Measurements from ENCODE around the gene APBA2.

The APBA2 gene

DNA sequence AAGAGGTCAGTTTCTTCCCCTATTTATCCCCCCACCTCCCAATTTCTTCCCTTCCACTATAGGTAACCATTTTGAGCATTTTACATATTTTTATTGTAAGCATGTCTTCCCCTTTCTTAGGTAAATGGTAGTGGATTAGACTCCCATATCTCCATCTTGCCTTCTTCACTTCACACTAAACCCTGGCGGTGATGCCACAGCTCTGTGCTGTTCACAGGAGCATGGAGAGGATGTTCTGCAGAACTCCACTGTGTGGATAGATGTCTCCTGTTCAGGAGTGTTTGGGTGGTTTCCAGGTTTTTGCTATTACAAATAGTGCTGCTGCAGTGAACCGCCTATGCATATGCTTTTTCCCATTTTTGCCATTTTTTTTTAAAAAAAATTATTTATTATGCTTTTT lies 201.1 kb downstream of the APBA2 start:
- H3K27ac ChIP-seq, result no peak overlapping the region
- TF ChIP-seq, protein P1, sequence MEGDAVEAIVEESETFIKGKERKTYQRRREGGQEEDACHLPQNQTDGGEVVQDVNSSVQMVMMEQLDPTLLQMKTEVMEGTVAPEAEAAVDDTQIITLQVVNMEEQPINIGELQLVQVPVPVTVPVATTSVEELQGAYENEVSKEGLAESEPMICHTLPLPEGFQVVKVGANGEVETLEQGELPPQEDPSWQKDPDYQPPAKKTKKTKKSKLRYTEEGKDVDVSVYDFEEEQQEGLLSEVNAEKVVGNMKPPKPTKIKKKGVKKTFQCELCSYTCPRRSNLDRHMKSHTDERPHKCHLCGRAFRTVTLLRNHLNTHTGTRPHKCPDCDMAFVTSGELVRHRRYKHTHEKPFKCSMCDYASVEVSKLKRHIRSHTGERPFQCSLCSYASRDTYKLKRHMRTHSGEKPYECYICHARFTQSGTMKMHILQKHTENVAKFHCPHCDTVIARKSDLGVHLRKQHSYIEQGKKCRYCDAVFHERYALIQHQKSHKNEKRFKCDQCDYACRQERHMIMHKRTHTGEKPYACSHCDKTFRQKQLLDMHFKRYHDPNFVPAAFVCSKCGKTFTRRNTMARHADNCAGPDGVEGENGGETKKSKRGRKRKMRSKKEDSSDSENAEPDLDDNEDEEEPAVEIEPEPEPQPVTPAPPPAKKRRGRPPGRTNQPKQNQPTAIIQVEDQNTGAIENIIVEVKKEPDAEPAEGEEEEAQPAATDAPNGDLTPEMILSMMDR (conservative IDR thresholded peaks at IDR 0.05), result no peak

DNA sequence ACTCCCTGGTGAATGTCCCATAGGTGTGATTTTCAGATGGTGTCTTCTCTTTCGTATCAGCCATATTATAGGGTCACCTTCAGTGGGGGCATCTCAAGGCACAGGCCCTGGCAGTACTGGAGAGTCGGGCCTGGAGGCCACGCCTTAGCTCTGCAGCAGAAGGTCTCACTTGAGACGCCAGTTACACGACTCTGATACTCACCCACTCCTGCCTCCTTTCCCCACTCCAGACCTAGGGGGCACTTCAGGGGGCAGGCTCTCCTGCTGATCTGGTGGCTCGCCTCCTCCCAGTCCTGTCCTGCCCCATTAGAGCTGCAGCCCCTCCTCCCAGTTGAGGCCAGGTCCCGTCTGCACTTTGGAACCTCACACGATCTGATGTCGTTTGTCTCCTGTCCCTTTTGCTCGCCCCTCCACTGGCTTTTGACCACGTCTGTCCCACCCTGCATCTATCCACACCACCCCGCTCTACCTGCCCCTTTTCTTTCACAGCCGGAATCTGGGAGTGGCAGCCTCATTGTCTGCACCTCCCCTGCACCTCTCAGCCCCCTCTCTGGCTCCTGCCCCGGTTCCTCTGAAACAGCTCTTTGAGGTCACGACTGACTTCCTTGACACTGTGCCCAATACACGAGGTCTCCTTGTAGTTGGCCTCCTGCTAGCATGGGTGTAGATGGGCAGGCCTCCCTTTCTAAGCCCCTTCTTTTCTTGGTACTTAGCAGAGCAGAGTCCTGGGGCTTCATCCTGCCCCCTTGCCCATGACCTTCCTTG lies 201.9 kb downstream of the APBA2 start:
- no peak for TF ChIP-seq ZFX (IDR thresholded peaks at IDR 0.05)
- TF ChIP-seq, protein P1 (conservative IDR thresholded peaks at IDR 0.05), result no peak
- no peak overlapping the region for H3K27ac ChIP-seq

DNA sequence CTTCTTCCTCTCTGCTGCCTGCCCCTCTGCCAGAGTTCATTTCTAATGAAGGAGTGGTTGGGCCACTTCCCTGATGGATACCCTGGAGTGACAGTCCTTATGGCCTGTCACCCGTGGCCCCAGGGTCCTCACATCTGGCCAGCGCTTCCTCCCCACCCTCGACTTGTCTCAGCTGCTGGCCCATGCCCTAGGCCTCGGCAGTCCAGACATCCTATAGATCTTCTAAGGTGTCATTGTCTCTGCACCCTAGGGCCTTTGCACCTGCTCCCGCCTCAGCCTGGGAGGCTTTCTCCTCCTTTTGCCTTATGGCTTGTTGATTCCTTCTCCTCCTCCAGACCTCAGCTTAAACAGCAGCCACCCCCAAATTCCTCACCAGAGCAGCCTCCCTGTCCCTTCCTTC lies 202.9 kb downstream of the APBA2 start:
- H3K27ac ChIP-seq, result no peak overlapping the region
- TF ChIP-seq, protein P1 (conservative IDR thresholded peaks at IDR 0.05), result no peak
- TF ChIP-seq ZFX (IDR thresholded peaks at IDR 0.05), result no peak

DNA sequence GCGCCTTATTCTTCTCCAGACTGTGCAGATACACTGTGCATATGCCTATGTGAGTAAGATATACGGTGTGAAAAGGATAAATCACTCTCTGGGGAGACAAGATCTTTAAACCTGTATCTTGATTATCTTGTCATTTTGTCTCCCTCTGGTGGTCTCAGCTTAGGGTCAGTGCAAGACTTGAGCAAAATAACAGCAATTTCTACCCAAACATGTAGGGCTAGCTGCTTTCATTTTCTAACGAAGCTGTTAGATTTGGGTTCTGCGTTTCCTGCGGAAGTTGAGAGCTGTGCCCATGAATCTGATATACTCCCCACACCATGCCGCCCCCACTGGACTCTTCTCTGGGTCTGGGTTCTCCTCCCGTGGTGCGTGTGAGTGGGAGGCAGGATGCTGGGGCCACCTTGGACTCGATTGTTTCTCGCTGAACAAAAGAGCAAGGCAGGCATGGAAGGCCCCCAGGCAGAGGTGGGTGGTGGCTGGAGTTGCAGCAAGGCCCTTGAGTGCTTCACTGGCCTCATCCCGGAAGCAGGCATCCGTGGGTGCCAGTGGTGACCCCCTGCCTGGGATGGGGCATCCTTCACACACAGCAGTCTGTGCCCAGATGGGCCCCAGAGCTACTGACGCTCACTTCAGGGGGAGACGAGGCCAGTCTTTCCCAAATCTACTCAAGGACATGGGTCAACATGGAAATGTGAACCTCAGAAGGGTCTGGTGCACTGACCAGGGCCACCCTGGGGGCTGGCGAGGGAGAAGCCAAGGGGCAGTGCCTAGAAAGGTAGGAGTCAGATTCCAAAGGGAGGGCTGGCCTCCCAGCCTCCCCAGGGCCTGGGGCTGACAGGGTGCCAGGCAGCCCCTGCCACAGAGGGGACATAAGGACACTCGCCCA lies 204.2 kb downstream of the APBA2 start:
- no peak overlapping the region for H3K27ac ChIP-seq
- no peak for TF ChIP-seq ZFX (IDR thresholded peaks at IDR 0.05)
- TF ChIP-seq, protein P1 (conservative IDR thresholded peaks at IDR 0.05), result no peak

DNA sequence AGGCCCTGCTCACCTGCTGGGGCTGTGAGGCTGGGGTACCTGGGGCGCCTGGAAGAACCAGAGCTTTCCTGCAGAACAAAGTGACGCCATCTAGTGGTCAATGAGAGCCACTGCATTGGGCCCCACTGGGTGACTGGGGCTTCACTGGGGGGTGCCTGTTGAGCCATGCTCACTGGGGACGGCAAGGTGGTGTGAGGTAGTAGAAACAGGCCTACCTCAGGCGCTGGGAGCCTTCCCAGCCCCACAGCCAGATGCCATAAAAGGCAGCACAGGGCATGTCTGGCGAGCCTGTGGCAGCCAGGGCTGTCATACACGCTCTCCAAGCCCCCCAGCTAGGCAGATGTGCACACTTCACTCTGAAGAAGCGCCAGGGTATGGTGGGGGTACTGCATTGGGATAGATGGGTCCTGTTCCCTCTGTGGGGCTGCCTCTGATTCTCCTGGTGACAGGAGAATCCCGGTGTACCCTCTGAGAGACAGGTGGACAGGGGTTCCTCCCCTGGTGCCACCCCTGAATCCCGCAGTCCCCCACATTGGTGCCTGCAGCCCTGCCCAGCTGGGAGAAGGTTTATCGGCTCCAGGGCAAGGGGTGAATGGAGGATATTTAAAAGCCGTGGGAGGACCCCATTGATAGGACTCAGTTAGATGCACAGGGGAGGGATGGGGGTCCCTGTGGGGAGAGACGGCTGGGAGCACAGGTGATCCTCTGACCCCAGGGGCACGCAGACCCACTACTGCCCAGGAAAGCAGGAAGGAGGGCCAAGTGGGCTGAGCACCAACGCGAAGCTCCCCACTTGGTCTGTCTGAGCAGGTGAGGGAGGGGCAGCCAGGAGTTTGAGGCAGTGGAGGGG lies 205.1 kb downstream of the APBA2 start:
- H3K27ac ChIP-seq, result no peak overlapping the region
- TF ChIP-seq, protein P1 (conservative IDR thresholded peaks at IDR 0.05), result peak; percentile 91
- no peak for TF ChIP-seq ZFX (IDR thresholded peaks at IDR 0.05)

DNA sequence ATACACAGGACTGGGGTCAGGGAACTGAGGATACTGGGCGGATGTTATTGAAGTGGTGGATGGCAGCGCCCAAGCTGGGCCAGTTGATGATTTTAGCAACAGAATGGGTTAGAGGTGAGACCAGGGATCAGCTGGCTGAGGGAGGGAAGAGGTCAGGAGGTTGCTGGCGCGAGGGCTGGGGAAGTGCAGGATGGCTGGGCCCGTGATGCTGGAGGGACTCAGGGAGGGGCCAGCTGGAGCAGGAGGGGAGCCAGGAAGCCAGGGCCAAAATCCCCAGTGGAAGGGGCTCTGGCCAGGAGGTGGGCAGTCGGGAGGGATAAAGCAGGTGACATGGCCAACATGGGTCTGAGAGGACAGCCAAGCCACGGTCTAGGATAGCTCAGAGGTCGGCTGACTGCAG lies 205.9 kb downstream of the APBA2 start:
- no peak overlapping the region for H3K27ac ChIP-seq

More for the DNA sequence above, 205.9 kb downstream of the APBA2 start:
- no peak for TF ChIP-seq ZFX (IDR thresholded peaks at IDR 0.05)
- TF ChIP-seq, protein P1 (conservative IDR thresholded peaks at IDR 0.05), result no peak

Data from C4-2B (cell line).